HG02623 (cell line): ENCODE results near the gene MON2.

Experiments
- ATAC-seq: cut with Tn5 transposase; IDR thresholded peaks from one replicate; pipeline ENCODE4 v1.9.1; 2021; ENCODE audit warnings: moderate library complexity; ENCODE audit not compliant: unreplicated experiment

Gene MON2

DNA sequence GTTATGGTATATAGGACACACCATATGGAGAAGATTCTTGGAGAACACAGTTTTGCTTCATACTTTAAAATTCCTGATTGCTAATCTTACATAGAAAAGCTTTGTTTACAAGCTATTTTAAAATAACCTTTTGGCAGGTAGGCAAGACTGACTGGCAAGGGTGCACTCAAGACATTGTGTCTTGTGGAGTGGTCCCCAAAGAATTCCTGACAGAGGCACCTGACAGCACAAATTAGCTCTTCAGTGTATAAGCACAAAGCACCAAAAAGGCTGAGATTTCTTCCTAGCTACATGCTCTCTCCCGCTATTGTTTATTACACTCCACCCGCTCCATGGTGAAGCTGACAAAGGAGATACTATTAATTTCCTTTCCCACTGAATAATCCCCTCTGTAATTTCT is 139.4 kb downstream of the MON2 start:
- no peak for ATAC-seq

DNA sequence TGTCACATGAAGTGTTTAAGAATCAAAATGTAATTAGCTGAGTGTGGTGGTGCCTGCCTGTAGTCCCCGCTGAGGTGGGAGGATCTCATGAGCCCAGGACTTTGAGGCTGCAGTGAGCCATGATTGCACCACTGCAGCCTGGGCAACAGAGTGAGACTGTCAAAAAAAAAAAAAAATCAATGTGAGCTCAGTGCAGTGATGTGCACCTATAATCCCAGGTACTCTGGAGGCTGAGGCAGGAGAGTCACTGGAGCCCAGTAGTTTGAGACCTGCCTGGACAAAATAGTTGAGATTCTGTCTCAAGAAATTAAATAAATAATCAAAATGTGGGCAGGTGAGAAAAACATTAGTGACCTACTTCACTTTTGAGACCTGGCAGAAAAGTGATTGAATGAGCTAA is 140.0 kb downstream of the MON2 start:
- no peak for ATAC-seq

DNA sequence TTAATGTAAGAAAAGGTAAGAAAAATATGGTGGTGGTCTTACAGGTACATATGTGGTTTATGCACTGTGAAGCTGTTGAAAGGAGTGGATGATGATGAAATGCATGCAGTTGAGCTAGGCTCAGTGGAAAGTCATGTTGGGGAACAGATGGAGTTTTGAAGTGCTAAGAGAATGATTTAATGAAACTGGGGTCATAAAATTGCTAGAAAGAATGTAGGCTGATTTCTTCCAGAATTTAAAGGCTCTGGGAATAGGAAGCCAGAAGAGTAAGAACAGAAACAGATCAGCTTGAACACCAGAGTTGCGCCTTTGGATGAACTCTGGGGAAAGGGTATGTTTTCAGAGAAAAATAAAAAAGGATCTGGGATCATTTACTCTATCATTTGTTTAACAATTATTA is 146.5 kb downstream of the MON2 start:
- ATAC-seq: no peak

GRCh38 chr12:62618319-62618718 is 151.7 kb downstream of the MON2 start:
- no peak for ATAC-seq

DNA sequence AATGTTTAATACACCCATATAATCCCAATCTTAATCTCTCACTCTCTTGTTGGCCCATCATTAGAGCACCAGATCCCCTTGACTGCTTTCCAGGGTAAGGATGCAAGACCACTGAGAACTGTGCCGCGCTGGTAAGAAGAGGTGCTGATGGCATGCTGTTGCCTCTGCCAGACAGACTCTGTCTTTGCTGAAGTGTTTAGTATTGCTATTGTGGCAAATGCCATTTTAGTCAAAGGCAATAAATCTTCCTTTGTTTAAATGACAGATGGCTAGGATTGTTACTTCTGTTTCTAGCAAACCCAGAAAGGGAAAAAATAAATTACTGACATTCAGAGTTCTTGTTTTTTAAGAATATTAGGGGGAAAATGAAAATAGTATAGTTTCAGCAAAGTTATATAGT is 152.3 kb downstream of the MON2 start:
- no peak for ATAC-seq

DNA sequence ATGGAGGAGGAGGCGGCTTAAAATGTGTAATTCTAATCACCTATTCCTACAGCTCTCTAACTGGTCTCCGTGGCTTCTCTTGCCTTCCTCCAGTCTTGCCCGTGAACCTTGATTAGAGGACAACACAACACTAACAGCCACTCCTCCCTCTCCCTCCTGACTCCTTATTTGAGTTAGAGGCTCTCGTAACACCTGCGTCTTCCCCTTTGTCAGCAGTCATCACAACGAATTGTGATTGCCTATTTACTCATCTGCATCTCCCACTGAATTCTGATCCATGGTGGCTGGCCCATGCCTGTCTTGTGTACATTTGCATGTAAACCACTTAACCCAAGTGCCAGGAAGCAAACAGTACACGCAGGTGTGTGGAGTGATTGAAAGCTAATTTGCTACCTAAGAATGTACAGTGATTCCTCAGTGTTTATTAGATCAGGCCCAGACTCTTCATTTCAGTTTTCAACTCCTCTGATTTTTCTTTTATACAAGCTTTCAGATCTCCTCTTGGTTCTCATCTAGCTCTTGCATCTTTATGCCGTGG is 154.5 kb downstream of the MON2 start:
- no peak for ATAC-seq

DNA sequence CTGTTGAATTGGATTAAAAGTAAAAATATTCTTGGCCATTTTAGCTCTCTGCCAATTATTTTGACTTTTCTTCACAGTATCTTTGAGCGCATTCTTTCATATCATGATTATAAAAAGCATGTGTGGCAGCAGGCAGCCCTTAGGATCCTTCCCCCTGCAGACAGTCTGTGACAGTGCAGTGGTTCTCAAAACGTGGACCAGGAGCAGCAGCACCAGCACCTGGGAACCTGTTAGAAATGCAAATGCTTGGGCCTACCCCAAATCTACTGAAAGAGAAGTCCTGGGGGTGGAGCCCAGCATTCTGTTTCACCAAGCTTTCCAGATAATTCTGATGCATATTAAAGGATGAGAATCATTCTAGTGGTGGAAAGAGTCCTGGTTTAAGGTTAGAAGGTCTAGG is 155.6 kb downstream of the MON2 start:
- ATAC-seq: no peak

- no peak for ATAC-seq
Measured at GRCh38 chr12:62625228-62625627, 158.6 kb downstream of the MON2 start.

- ATAC-seq: no peak
Measured at GRCh38 chr12:62627181-62627580, 160.6 kb downstream of the MON2 start.

DNA sequence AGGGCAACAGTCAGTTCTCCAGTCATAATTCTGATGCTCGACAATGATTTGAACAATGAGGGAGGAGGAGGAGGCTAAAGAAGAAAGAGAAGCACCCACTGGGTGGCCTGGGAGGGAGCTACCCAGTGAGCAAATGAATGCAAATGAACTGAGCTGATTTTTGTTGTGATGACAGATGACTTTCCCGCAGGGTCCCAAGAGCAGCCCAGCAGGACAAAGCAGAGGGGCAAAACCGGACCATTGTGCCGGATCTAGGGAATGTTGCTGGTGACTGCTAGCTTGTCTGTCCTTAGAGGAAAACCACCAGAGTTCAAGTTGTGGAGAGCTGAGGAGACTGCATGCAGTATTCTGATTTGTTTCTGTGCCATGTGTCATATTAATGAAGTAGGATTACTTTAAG is 162.8 kb downstream of the MON2 start:
- ATAC-seq: no peak

DNA sequence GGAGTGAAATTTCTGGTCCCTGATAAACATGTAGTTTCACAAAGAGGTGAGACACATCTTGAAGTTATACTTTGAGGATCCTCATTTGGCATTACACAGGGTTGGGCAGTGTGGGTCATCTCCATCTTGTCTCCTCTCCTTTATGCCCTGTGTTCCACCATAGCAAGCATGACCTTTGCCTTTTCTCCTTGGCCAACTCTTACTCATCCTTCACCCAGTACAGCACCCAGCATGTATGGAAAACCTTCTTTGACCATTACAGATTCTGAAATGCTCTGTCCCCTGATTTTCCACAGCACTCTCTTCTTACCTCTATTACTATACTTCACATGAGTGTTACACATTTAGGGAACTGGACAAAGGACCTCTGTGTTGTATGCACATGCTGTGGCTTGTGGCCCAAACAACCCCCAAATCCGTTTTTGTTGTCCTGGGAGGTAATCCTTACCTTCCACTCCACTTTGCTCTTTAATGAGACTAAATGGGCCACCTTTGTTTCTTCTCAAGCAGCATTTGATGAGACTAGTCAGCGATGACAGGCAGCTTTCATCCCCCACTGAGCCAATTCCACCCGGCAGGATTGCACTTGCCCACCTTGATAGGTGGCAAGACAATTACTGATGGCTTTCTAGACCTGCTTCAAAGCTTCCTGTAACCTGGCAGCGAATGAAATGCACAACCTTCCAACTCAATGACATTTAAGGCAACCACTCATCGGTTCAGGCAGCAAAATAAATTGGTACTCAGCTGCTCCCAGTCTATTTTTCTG is 163.5 kb downstream of the MON2 start:
- ATAC-seq: no peak

GRCh38 chr12:62631471-62632410 is 165.1 kb downstream of the MON2 start:
- ATAC-seq: peak; percentile 63

DNA sequence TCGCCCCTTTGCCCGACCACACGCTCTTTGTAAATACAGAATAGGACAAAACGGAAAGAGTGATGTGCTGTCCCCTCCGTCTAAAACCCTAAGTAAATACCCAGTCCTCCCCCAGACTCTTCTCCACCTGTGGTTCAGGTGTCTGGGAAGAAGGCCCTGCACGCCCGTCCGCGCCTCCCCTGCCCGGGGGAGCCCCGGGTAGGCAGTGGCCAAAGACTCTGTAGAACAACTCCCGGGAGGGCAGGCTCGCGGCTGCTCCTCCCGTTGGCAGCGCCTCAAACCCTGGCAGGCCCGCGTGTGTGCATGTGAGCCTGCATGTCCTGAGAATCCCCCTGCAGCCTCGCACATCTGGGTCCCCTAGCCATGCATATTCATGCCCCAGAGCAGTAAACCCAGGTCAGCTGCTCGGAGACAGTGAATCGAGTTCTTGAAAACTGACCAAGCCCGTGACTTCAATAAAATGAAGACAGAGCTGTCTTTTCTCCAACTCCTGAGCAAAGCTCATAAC is 165.8 kb downstream of the MON2 start:
- ATAC-seq: peak; percentile 31

- no peak for ATAC-seq
Measured at GRCh38 chr12:62635649-62636048, 169.0 kb downstream of the MON2 start.

GRCh38 chr12:62637679-62638078 is 171.1 kb downstream of the MON2 start:
- no peak for ATAC-seq

DNA sequence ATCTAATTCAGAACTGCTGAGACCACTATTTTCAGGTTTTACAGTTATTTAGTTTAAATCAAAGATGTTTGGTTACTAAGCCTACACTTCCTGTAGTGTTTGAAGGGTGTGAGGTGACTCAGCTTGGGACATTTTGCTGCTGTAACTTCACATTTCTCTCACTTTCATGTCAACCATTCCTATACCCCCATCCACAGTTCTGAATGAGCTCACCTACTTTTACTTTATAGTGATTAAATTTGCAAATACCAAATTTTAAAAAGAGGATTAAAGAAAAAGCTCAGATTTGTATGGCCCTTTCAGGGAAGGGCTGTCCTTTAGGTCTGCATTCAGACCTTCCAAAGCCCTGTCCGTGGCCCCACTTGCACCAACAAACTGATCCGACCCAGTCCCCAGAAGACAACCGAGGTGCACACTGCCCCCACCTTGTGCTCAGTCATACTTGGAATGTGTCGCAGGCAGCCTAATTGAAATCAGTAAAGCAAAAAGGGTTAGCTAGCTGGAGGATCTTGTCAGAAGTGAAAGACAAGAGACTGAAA is 174.4 kb downstream of the MON2 start:
- peak; percentile 86 for ATAC-seq

DNA sequence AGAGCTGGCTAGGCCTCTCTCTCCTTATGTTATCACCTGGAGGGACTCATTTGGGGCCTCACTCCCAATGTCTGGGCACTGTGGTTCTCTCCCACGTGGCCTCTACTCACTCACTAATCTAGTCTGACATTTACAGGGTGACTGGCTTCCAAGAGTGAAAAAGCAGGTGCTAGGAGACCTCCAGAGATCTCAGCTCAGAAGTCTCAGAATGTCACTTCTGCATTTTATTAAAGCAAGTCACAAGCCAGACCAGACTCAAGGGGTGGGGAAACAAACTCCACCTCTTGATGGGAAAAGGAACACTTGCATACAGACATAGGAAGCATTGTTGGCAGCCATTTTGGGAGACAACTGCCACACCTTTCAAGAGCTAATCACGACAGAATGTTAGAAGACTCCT is 175.9 kb downstream of the MON2 start:
- no peak for ATAC-seq

DNA sequence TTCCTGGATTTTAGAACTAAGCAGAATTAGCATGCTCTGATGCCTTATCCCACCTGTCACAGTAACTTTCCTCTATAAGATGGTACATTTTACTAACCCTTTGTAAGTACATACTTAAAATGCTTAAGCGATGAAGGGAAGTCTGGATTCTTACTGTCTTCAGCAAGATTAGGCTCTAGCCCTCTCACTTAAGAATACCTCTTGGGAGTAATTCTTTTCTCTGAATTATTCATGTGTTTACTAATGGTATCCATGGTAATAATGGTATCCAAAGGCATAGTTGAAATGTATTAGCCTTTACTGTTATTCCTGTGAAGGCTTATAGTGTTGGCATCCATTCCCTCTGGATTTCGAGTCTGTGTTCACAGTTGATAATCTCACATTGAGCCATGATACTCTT is 176.9 kb downstream of the MON2 start:
- no peak for ATAC-seq

- ATAC-seq: no peak
Measured at GRCh38 chr12:62646566-62646965, 179.9 kb downstream of the MON2 start.

DNA sequence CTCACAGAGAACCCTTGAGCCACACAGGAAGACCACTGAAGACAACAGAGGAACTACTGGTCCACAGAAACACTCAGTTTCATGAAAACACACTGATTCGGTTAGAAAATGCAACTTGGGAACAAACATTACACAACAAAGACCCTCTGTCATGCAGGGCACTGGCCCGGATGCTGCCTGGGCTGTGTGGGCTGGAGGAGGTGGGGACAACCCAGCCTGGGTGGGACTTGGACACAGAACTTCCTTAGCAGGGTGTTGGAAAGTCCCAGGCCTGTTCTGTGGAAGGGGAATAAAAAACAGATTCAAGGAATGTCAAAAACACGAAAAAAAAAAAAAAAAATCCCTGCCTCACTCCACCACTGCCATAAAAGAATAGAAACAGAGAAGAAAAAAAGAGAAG is 181.0 kb downstream of the MON2 start:
- ATAC-seq: no peak

DNA sequence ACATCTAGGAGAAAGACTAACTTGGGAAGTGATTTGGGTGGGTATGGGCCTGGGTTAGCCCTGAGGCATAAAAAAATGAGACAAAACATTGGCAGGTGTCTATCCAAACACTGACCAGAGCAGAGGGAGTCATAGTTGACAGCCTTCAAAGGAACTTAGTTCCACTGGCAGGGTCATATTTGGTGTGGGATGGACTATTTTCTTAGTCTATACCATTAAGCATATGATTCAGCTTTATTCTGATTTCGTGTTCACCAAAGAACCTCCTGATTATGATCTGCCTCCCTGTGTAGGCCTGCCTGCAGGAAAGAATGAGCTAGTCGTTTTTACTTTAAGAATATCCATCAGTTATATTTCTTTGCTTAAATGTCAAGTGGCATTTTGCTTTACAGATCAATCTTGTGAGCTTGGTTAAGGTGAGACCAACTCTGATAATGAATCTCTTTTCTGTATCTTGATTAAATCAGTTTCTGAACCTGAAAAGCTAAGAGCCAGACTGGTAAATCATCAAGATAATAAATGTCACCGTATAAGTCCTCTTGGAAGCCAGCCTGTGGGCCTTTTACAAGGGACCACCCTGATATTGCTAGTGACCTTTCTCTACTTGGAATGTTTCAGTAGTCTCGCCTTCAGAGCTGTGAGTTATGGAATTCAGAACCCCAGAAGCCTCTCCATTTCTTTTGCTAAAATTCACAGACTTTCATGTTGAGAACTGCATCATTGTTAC is 182.9 kb downstream of the MON2 start:
- ATAC-seq: no peak
